ENCODE results near the gene AGO1. TPM values are rescaled to one million over a fixed set of nuclear protein-coding genes. Genes with fewer than 3 reads are reported as not detected.

Gene AGO1
- total and polyA plus RNA-seq, 8 donors, result 2.7 to 18.7 (median 11.5) TPM

DNA sequence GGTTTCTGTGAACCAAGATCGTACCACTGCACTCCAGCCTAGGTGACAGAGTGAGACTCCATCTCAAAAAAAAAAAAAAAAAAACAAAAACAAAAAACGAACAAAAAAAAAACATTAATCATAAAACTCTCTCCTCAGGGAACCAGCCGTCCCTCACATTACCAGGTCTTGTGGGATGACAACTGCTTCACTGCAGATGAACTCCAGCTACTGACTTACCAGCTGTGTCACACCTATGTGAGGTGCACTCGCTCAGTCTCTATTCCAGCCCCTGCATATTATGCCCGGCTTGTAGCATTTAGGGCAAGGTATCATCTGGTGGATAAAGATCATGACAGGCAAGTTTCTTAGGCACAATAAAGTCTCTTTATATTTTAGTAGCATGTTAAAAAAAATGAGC, 32.3 kb upstream of the AGO1 start:
- no peak for ATAC-seq
- H3K27me3 ChIP-seq, result no peaks in the 10 kb centered on the region
- no peaks in the 10 kb centered on the region for H3K4me1 ChIP-seq
- FAIRE-seq, result no peak
- no peaks in the 10 kb centered on the region for H3K9me3 ChIP-seq
- intact Hi-C loops (cut with DNase I), result no loop called here
- no peak overlapping the region for H3K27ac ChIP-seq
- H3K4me3 ChIP-seq, result no peak overlapping the region
- peaks cover 0 to 18% (median 3%) of the 10 kb centered on the region in 3 donors for H3K36me3 ChIP-seq
- 78 to 85% methylated on average over 4 to 5 of the region's 5 CpGs for WGBS, 2 donors
- TF ChIP-seq, protein P1, sequence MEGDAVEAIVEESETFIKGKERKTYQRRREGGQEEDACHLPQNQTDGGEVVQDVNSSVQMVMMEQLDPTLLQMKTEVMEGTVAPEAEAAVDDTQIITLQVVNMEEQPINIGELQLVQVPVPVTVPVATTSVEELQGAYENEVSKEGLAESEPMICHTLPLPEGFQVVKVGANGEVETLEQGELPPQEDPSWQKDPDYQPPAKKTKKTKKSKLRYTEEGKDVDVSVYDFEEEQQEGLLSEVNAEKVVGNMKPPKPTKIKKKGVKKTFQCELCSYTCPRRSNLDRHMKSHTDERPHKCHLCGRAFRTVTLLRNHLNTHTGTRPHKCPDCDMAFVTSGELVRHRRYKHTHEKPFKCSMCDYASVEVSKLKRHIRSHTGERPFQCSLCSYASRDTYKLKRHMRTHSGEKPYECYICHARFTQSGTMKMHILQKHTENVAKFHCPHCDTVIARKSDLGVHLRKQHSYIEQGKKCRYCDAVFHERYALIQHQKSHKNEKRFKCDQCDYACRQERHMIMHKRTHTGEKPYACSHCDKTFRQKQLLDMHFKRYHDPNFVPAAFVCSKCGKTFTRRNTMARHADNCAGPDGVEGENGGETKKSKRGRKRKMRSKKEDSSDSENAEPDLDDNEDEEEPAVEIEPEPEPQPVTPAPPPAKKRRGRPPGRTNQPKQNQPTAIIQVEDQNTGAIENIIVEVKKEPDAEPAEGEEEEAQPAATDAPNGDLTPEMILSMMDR (IDR thresholded peaks at IDR 0.05), result no peak
- no peak for DNase-seq

DNA sequence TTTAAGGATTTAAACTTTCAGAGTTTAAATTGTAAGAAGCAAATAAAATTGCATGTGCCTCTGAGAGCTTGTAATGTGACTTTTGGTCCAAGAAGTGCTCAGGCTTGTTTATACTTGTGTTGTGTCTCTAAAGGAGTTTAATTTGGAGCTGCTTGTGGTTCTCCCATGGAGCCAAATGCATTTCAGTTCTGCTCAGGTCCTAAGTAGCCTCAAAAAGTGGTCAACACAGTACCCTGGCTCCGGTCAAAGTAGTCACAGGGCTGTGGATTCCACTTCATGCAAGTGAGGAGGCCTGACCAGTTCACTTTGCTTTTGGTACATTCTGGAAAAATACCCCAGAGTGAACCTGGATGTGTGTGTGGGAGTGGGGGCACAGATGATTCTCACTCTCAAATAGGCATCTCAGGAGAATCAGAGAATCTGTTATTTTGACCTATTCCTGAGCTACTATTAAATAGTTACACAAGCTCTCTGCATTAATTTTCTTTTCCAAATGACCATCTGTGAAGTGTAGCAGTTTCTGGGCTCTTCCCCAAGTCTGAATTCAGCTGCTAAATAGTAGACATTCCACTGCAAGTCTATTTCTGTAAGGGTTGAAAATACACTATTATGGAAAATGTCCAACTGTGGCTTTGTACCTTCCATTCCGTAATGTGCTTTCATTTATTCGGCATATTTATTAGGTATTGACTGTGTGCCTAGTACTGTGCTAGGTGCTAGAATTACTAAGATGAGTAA, 31.7 kb upstream of the AGO1 start:
- FAIRE-seq, result no peak
- intact Hi-C loops (cut with DNase I), result no loop called here
- Histone ChIP-seq H3K9me3 (no peaks in the 10 kb centered on the region), H3K36me3 (peaks cover 0 to 18% (median 3%) of the 10 kb centered on the region in 3 donors), H3K4me3 (no peak overlapping the region), H3K27ac (no peak overlapping the region), H3K27me3 (no peaks in the 10 kb centered on the region), H3K4me1 (no peaks in the 10 kb centered on the region)
- peak in 2 of 4 donors; percentile 40 to 50 for ATAC-seq
- TF ChIP-seq, protein P1 (IDR thresholded peaks at IDR 0.05), result no peak
- DNase-seq, result no peak
- WGBS, 2 donors, result 79 to 81% methylated on average over 3 of the region's 3 CpGs

DNA sequence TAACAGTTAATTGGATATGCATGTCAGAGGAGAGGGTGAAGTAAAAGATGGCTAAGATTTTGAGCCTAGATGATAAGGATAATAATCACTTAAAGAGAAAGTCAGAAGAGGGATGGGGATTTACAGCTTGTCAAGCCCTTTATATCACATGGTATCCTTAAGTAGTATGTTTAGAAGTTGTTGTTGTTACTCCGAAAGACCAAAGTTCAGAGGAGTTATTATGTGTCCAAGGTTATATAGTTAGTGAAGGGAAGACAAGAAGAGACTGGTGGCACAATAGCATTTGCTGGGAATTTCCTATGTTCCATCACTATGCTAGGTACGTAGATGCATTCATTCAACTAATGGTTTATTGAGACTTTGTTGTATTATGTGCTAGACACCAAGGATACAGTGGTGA, 30.8 kb upstream of the AGO1 start:
- DNase-seq, result no peak
- no peaks in the 10 kb centered on the region for H3K27me3 ChIP-seq
- no peak for ATAC-seq
- no peaks in the 10 kb centered on the region for H3K4me1 ChIP-seq
- H3K36me3 ChIP-seq, result peaks cover 0 to 18% (median 3%) of the 10 kb centered on the region in 3 donors
- TF ChIP-seq, protein P1 (IDR thresholded peaks at IDR 0.05), result no peak
- no peak overlapping the region for H3K27ac ChIP-seq
- no peak overlapping the region for H3K4me3 ChIP-seq
- H3K9me3 ChIP-seq, result no peaks in the 10 kb centered on the region
- intact Hi-C loops (cut with DNase I), result no loop called here
- WGBS, 2 donors, result 47 to 50% methylated on average over 2 of the region's 2 CpGs
- no peak for FAIRE-seq

DNA sequence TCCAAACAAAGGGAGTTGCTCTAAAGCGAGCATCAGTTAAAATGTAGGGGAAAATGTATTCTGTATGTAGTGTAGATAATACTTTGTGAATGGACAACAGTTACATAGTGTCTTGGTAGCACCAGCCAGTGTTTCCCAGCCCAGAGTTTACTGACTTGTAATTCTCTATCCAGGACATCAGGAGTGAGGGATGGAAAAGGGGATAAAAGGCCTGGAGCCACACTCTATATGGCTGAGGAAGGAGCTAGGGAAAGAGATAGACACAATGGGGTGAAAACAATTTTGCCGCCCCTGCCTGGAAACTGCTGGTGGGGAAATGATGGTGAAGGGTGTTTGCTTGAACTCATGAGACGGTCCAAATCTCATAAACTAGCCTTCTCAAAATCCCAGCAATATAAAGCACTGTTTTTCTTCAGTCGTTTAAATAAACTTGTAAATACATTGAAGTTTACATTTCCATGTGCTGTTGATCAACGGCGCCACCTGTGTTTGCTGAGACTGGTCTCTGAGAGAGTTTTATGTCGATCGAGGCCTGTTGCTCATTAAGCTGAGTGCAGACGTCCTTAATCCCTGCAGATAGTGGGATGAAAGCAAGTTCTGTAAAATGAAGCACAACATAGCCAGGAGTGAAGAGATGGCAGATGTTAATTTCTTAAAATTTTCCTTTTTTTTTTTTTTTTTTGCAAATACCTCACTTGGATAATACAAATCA, 27.9 kb upstream of the AGO1 start:
- H3K27me3 ChIP-seq, result no peaks in the 10 kb centered on the region
- FAIRE-seq, result no peak
- peaks cover 0 to 18% (median under 1%) of the 10 kb centered on the region in 3 donors for H3K36me3 ChIP-seq
- 71 to 72% methylated on average over 9 of the region's 9 CpGs for WGBS, 2 donors
- H3K27ac ChIP-seq, result no peak overlapping the region
- TF ChIP-seq, protein P1 (IDR thresholded peaks at IDR 0.05), result no peak
- no peaks in the 10 kb centered on the region for H3K4me1 ChIP-seq
- H3K9me3 ChIP-seq, result no peaks in the 10 kb centered on the region
- intact Hi-C loops (cut with DNase I), result no loop called here
- H3K4me3 ChIP-seq, result no peak overlapping the region
- ATAC-seq, result no peak
- no peak for DNase-seq

DNA sequence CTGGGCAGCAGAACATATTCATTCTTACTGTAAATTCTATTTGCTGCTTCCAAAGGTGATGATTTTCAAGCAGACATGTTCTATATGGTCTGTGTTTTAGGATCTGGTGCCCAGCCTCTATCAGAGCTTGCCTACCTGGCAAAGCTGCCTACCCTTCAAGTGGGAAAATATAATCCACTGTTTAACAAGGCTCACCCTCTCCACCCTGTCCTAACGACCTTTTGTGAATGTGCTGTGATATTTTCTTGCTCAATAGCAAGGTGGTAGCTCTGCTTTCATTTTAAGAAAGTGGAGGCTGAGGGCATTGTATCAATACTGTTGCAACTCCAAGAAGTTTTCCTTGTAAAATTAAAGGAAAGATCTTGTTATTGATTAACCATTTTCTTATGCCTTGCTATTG, 26.0 kb upstream of the AGO1 start:
- intact Hi-C loops (cut with DNase I), result no loop called here
- no peak for FAIRE-seq

More for the DNA sequence above, 26.0 kb upstream of the AGO1 start:
- H3K27me3 ChIP-seq, result no peaks in the 10 kb centered on the region
- no peaks in the 10 kb centered on the region for H3K9me3 ChIP-seq
- TF ChIP-seq, protein P1 (IDR thresholded peaks at IDR 0.05), result no peak
- DNase-seq (no peak), ATAC-seq (no peak)
- H3K4me3 ChIP-seq, result no peak overlapping the region
- no peak overlapping the region for H3K27ac ChIP-seq
- no peaks in the 10 kb centered on the region for H3K4me1 ChIP-seq
- peaks cover 0 to 7% (median 0%) of the 10 kb centered on the region in 3 donors for H3K36me3 ChIP-seq
- 37 to 44% methylated on average over 1 of the region's 1 CpG for WGBS, 2 donors
